Measurements from ENCODE around the gene GYG2.

- TF ChIP-seq CTCF (IDR thresholded peaks at IDR 0.05), result no peak
- TF ChIP-seq POLR2A (IDR thresholded peaks at IDR 0.05), result no peak
- TF ChIP-seq EP300 (IDR thresholded peaks at IDR 0.05), result no peak
These were observed 68.6 kb downstream of the GYG2 start for GRCh38 chrX:2897311-2897689.

All from gastroesophageal sphincter (tissue), 3 donors.